Measurements from ENCODE around the gene NPIPB2. TPM values are rescaled to one million over a fixed set of nuclear protein-coding genes. Genes with fewer than 3 reads are reported as not detected.

Gene NPIPB2
- polyA plus RNA-seq, 3 donors = 0.81 to 14.4 TPM; not detected in 1

DNA sequence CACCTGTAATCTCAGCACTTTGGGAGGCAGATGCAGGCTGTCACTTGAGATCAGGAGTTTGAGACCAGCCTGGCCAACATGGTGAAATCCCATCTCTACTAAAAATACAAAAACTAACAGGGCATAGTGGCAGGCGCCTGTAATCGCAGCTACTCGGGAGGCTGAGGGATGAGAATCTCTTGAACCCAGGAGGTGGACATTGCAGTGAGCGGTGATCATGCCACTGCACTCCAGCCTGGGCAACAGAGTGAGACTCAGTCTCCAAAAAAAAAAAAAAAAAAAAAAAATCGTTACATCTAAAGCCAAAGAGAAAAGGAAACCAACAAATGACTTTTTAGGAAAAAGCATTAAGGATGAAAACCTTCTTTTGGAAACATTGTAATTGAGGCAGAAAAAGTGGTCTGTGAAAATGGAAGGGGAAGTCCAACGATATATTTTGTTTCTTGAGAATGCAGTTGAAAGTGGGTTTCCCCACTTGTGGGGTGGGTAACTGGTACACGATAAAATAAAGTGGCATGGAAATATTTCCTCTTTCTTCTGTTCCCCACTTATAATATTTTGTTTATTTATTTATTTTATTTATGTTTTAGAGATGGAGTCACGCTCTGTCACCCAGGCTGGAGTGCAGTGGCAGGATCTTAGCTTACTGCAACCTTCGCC is 37.3 kb upstream of the NPIPB2 start:
- H3K36me3 Mint-ChIP-seq = peaks cover 8 to 18% of the 10 kb centered on the region in 2 donors
- H2AFZ ChIP-seq (ENCODE audit: insufficient read depth, low read depth, low read length, poor library complexity, severe bottlenecking) = no peak overlapping the region
- no peak overlapping the region for H3K4me3 Mint-ChIP-seq
- H3K4me3 ChIP-seq (replicated peaks in 1 of 3; ENCODE audit: low read depth in 2 of 3, low read length in 3 of 3) = no peak overlapping the region
- H3K27ac ChIP-seq (ENCODE audit: low read depth in 1 of 2, low read length in 2 of 2) = no peak overlapping the region
- intact Hi-C loops (cut with micrococcal nuclease) = loop anchor here (5.0 to 10.0 kb wide), 3 partner anchors 33 to 88 kb away; no protein-coding TSS in a partner anchor
- peaks cover 23 to 27% of the 10 kb centered on the region in 2 donors for H3K4me1 ChIP-seq (ENCODE audit: control insufficient read depth in 1 of 2, insufficient read depth in 2 of 2, low read length in 2 of 2)
- H3K27ac Mint-ChIP-seq = no peak overlapping the region
- TF ChIP-seq, protein P1, sequence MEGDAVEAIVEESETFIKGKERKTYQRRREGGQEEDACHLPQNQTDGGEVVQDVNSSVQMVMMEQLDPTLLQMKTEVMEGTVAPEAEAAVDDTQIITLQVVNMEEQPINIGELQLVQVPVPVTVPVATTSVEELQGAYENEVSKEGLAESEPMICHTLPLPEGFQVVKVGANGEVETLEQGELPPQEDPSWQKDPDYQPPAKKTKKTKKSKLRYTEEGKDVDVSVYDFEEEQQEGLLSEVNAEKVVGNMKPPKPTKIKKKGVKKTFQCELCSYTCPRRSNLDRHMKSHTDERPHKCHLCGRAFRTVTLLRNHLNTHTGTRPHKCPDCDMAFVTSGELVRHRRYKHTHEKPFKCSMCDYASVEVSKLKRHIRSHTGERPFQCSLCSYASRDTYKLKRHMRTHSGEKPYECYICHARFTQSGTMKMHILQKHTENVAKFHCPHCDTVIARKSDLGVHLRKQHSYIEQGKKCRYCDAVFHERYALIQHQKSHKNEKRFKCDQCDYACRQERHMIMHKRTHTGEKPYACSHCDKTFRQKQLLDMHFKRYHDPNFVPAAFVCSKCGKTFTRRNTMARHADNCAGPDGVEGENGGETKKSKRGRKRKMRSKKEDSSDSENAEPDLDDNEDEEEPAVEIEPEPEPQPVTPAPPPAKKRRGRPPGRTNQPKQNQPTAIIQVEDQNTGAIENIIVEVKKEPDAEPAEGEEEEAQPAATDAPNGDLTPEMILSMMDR (IDR thresholded peaks at IDR 0.05) = no peak
- no peaks in the 10 kb centered on the region for H3K9me3 Mint-ChIP-seq
- H4K20me1 ChIP-seq (ENCODE audit: insufficient read depth, low read length) = peaks cover 70% of the 10 kb centered on the region
- 100% methylated on average over 2 of the region's 9 CpGs for WGBS (ENCODE audit: insufficient coverage)
- H3K36me3 ChIP-seq (replicated peaks in 1 of 2; ENCODE audit: control insufficient read depth in 1 of 2, insufficient read depth in 2 of 2, low read length in 2 of 2) = peaks cover 2 to 13% of the 10 kb centered on the region in 2 donors
- no peak overlapping the region for H3K9ac ChIP-seq (ENCODE audit: insufficient read depth, low read length, poor library complexity, severe bottlenecking)
- DNase-seq = no peak
- H3K79me2 ChIP-seq (ENCODE audit: insufficient read depth, low read length) = peaks cover 86% of the 10 kb centered on the region
- H3K4me2 ChIP-seq (replicated peaks; ENCODE audit: extremely low read depth, low read length, poor library complexity, severe bottlenecking) = no peak overlapping the region
- no peaks in the 10 kb centered on the region for H3K9me3 ChIP-seq (replicated peaks in 1 of 2; ENCODE audit: control insufficient read depth in 1 of 2, insufficient read depth in 1 of 2, low read length in 2 of 2)
- H3K4me1 Mint-ChIP-seq = peaks cover 40% of the 10 kb centered on the region
- H3K27me3 ChIP-seq (ENCODE audit: control insufficient read depth in 2 of 2, insufficient read depth in 2 of 2, low read length in 2 of 2) = no peaks in the 10 kb centered on the region
- H3K27me3 Mint-ChIP-seq (ENCODE audit: low read depth in 3 of 3) = peaks cover 0 to 2% (median 0%) of the 10 kb centered on the region in 3 donors

DNA sequence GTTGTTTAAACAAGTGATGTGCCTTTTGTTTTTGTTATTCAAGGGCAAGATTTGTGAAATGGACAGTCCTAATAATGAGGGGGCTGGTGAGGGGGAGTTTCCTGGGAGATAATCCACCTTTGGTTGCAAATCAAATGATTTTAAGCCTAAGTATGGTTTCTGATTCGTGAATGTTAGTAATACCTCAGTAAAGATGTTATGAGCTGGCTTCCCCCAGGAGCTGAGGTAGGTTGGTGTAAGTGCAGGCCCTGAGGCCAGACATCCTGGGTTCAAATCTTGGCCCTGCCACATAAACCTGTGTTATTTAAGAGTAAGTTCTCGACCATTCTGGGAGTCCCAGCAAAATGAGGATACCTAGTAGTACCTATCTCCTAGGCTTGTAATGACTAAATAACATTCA is 36.2 kb upstream of the NPIPB2 start:
- peak overlapping the region in 1 of 2 donors; percentile 93 for H3K27ac ChIP-seq (ENCODE audit: low read depth in 1 of 2, low read length in 2 of 2)
- peaks cover 0 to 2% (median 0%) of the 10 kb centered on the region in 3 donors for H3K27me3 Mint-ChIP-seq (ENCODE audit: low read depth in 3 of 3)
- peaks cover 0 to 4% of the 10 kb centered on the region in 2 donors for H3K36me3 ChIP-seq (replicated peaks in 1 of 2; ENCODE audit: control insufficient read depth in 1 of 2, insufficient read depth in 2 of 2, low read length in 2 of 2)
- peaks cover 60% of the 10 kb centered on the region for H4K20me1 ChIP-seq (ENCODE audit: insufficient read depth, low read length)
- peaks cover 10 to 22% of the 10 kb centered on the region in 2 donors for H3K36me3 Mint-ChIP-seq
- TF ChIP-seq, protein P1 (IDR thresholded peaks at IDR 0.05) = no peak
- intact Hi-C loops (cut with micrococcal nuclease) = loop anchor here (5.0 to 10.0 kb wide), 3 partner anchors 34 to 89 kb away; no protein-coding TSS in a partner anchor
- H3K4me1 Mint-ChIP-seq = peaks cover 40% of the 10 kb centered on the region
- no peaks in the 10 kb centered on the region for H3K9me3 Mint-ChIP-seq
- no peak overlapping the region for H2AFZ ChIP-seq (ENCODE audit: insufficient read depth, low read depth, low read length, poor library complexity, severe bottlenecking)
- H3K4me3 ChIP-seq (replicated peaks in 1 of 3; ENCODE audit: low read depth in 2 of 3, low read length in 3 of 3) = peak overlapping the region in 1 of 3 experiments; percentile 92
- H3K4me1 ChIP-seq (ENCODE audit: control insufficient read depth in 1 of 2, insufficient read depth in 2 of 2, low read length in 2 of 2) = peaks cover 23 to 27% of the 10 kb centered on the region in 2 donors
- H3K27ac Mint-ChIP-seq = peak overlapping the region in 3 of 7 donors; percentile 72 to 94 (median 93)
- H3K79me2 ChIP-seq (ENCODE audit: insufficient read depth, low read length) = peaks cover 75% of the 10 kb centered on the region
- peak overlapping the region; percentile 97 to 98 for H3K4me3 Mint-ChIP-seq
- H3K9ac ChIP-seq (ENCODE audit: insufficient read depth, low read length, poor library complexity, severe bottlenecking) = peak overlapping the region; percentile 91
- H3K9me3 ChIP-seq (replicated peaks in 1 of 2; ENCODE audit: control insufficient read depth in 1 of 2, insufficient read depth in 1 of 2, low read length in 2 of 2) = no peaks in the 10 kb centered on the region
- H3K4me2 ChIP-seq (replicated peaks; ENCODE audit: extremely low read depth, low read length, poor library complexity, severe bottlenecking) = peak overlapping the region; percentile 95
- DNase-seq = no peak
- no peaks in the 10 kb centered on the region for H3K27me3 ChIP-seq (ENCODE audit: control insufficient read depth in 2 of 2, insufficient read depth in 2 of 2, low read length in 2 of 2)
- WGBS (ENCODE audit: insufficient coverage) = 100% methylated on average over 1 of the region's 2 CpGs

Data from CD14-positive monocyte (primary cell).